AG04450 (cell line): ENCODE data around the gene RNF152. TPM values are rescaled to one million over a fixed set of nuclear protein-coding genes. Genes with fewer than 3 reads are reported as not detected.

ENCODE experiments used
- CTCF ChIA-PET: fragments of 300-600, 350-600 bp; formaldehyde crosslinking; extraction: SDS; loops from one replicate; lab custom pipeline; 2022; ENCODE audit warnings: antibody characterized with exemption, inconsistent platforms; lab: Charles Lee
- POLR2A ChIA-PET: fragments of 350-600 bp; formaldehyde crosslinking; extraction: SDS; loops from one replicate; lab custom pipeline; 2021; ENCODE audit warnings: antibody characterized with exemption, inconsistent platforms; lab: Yijun Ruan, JAX
- DNase-seq: peaks from one replicate; pipeline ENCODE4 v3.0.0-alpha.2; 2011; ENCODE audit warnings: low read depth, low spot score
- H3K27ac ChIP-seq: one replicate; pipeline ENCODE4 v1.5.1; 2012; ENCODE audit warnings: low read depth, low read length, control low read depth
- H3K27me3 ChIP-seq: one replicate; pipeline ENCODE4 v1.6.0; 2012; ENCODE audit warnings: low read length; ENCODE audit not compliant: control insufficient read depth, insufficient read depth
- H3K4me3 ChIP-seq: 2 replicates; pipeline ENCODE4 v1.5.1; 2011; ENCODE audit warnings: mild to moderate bottlenecking, low read depth, low read length, control low read depth
- H3K9me3 ChIP-seq: 2 replicates; pipeline ENCODE4 v1.5.1; 2012; ENCODE audit warnings: low read length; ENCODE audit not compliant: control insufficient read depth, insufficient read depth
- CTCF ChIP-seq: IDR thresholded peaks from 2 replicates; pipeline ENCODE4 v1.5.1; 2011; ENCODE audit warnings: low read depth, low read length, control low read depth, inconsistent platforms
- polyA plus RNA-seq: library from polyadenylated mRNA; depleted of rRNA; stranded (reverse); fragments of >200 nt; gene quantifications from 2 replicates; pipeline ENCODE4 v1.2.3, GENCODE V29; 2011

The RNF152 gene
- polyA plus RNA-seq, 1 experiment, result 5.0 TPM

DNA sequence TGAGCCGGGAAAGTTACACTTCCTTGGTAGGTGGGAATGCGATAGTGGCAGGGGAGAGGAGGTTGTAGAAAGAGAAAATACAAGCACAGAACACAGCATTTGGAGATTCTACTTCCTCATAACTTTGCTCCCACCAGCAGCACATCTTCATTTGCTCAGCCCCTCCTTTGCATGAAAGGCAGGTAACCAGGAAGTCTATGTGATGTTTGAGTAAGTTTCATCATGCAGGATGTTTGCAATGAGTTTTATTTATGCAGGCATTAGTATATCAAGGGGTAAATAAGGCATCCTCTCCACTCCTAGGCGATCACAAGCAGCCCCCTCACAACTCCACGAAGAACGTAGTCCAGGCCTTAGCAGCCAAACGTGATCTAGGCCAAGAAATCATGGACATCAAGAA lies 5.0 kb downstream of the RNF152 start:
- ChIA-PET CTCF (no interaction called here), POLR2A (no interaction called here)
- H3K27me3 ChIP-seq, result no peaks in the 10 kb centered on the region
- H3K27ac ChIP-seq, result no peak overlapping the region
- no peak for TF ChIP-seq CTCF
- H3K9me3 ChIP-seq, result no peaks in the 10 kb centered on the region
- H3K4me3 ChIP-seq, result no peak overlapping the region
- DNase-seq, result no peak

GRCh38 chr18:61883547-61883946 lies 9.3 kb downstream of the RNF152 start:
- no peaks in the 10 kb centered on the region for H3K27me3 ChIP-seq
- no peak for DNase-seq
- CTCF ChIA-PET, result interaction anchor here (0.6 kb wide), 2 partner anchors 20 to 75 kb away, joined by 3 to 7 read pairs; no protein-coding TSS in a partner anchor
- H3K27ac ChIP-seq, result no peak overlapping the region
- no peak overlapping the region for H3K4me3 ChIP-seq
- no peak for TF ChIP-seq CTCF
- POLR2A ChIA-PET, result no interaction called here
- no peaks in the 10 kb centered on the region for H3K9me3 ChIP-seq

- CTCF ChIA-PET, result interaction anchor here (1.0 kb wide), 1 partner anchor 301 kb away, joined by 5 read pairs; no protein-coding TSS in a partner anchor
- no peak for DNase-seq
- no peak for TF ChIP-seq CTCF
- Histone ChIP-seq H3K27ac (no peak overlapping the region), H3K4me3 (no peak overlapping the region), H3K27me3 (no peaks in the 10 kb centered on the region), H3K9me3 (no peaks in the 10 kb centered on the region)
- POLR2A ChIA-PET, result no interaction called here
Measured at GRCh38 chr18:61882296-61883004, 10.4 kb downstream of the RNF152 start.

- Histone ChIP-seq H3K27me3 (no peaks in the 10 kb centered on the region), H3K4me3 (no peak overlapping the region), H3K9me3 (no peaks in the 10 kb centered on the region), H3K27ac (no peak overlapping the region)
- ChIA-PET POLR2A (no interaction called here), CTCF (no interaction called here)
- DNase-seq, result no peak
- no peak for TF ChIP-seq CTCF
Measured at GRCh38 chr18:61876899-61877298, 15.9 kb downstream of the RNF152 start.

GRCh38 chr18:61870151-61870550 lies 22.7 kb downstream of the RNF152 start:
- Histone ChIP-seq H3K4me3 (peak overlapping the region; percentile 17), H3K27ac (peak overlapping the region; percentile 83), H3K9me3 (no peaks in the 10 kb centered on the region), H3K27me3 (no peaks in the 10 kb centered on the region)
- POLR2A ChIA-PET, result no interaction called here
- peak; percentile 57 for DNase-seq
- TF ChIP-seq CTCF, result no peak
- CTCF ChIA-PET, result interaction anchor here (0.8 to 1.9 kb wide), 3 partner anchors 16 to 288 kb away, joined by 3 to 6 read pairs (median 3); no protein-coding TSS in a partner anchor
